Muscle layer of colon (tissue), 2 donors: ENCODE data around the gene ANKHD1.
"Not testable (repeated sequence)": the region's sequence is repeated elsewhere in the genome, so short reads cannot be mapped to it uniquely, and the experiment has no call there.

Source experiments
- H3K27ac ChIP-seq: one replicate; pipeline ENCODE4 v1.7.0; 2013; ENCODE audit warnings: low read depth, mild to moderate bottlenecking, low read length, moderate library complexity
- H3K27me3 ChIP-seq, 2 donors: one replicate each; pipeline ENCODE4 v1.7.0; 2013; ENCODE audit warnings: low read length in 2 of 2, mild to moderate bottlenecking in 2 of 2; ENCODE audit not compliant: insufficient read depth in 2 of 2, control insufficient read depth in 1 of 2
- H3K36me3 ChIP-seq: one replicate; pipeline ENCODE4 v1.7.0; 2013; ENCODE audit warnings: mild to moderate bottlenecking, low read length; ENCODE audit not compliant: insufficient read depth
- H3K4me1 ChIP-seq: one replicate; pipeline ENCODE4 v1.7.0; 2013; ENCODE audit warnings: mild to moderate bottlenecking, low read length; ENCODE audit not compliant: insufficient read depth
- H3K4me3 ChIP-seq, 2 donors: one replicate each; pipeline ENCODE4 v1.7.0; 2013; ENCODE audit warnings: low read length in 2 of 2, low read depth in 1 of 2, mild to moderate bottlenecking in 1 of 2, moderate library complexity in 1 of 2
- H3K9ac ChIP-seq: one replicate; pipeline ENCODE4 v1.7.0; 2013; ENCODE audit warnings: low read length
- H3K9me3 ChIP-seq: one replicate; pipeline ENCODE4 v1.7.0; 2013; ENCODE audit warnings: mild to moderate bottlenecking, low read length
- donor health status: abdominal sarcoma.
- donor health status: Adenocarcinoma of cecum.

The ANKHD1 gene

GRCh38 chr5:140413230-140413629 lies 11.6 kb downstream of the ANKHD1 start:
- H3K27me3 ChIP-seq, result no peaks in the 10 kb centered on the region
- H3K4me3 ChIP-seq, result no peak overlapping the region
- H3K36me3 ChIP-seq, result no peaks in the 10 kb centered on the region
- H3K4me1 ChIP-seq, result peaks cover 4% of the 10 kb centered on the region
- no peaks in the 10 kb centered on the region for H3K9me3 ChIP-seq
- H3K27ac ChIP-seq, result no peak overlapping the region
- no peak overlapping the region for H3K9ac ChIP-seq

- H3K27me3 ChIP-seq, result no peaks in the 10 kb centered on the region
- no peak overlapping the region for H3K27ac ChIP-seq
- peaks cover 8% of the 10 kb centered on the region for H3K4me1 ChIP-seq
- H3K9me3 ChIP-seq, result no peaks in the 10 kb centered on the region
- H3K9ac ChIP-seq, result no peak overlapping the region
- H3K36me3 ChIP-seq, result no peaks in the 10 kb centered on the region
- H3K4me3 ChIP-seq, result no peak overlapping the region
These were observed 15.6 kb downstream of the ANKHD1 start for GRCh38 chr5:140417235-140417634.

- Histone ChIP-seq H3K9ac (no peak overlapping the region), H3K9me3 (no peaks in the 10 kb centered on the region), H3K27ac (no peak overlapping the region), H3K4me3 (no peak overlapping the region), H3K36me3 (no peaks in the 10 kb centered on the region), H3K27me3 (no peaks in the 10 kb centered on the region), H3K4me1 (peaks cover 16% of the 10 kb centered on the region)
These were observed 17.4 kb downstream of the ANKHD1 start for GRCh38 chr5:140418862-140419520.

- H3K27me3 ChIP-seq, result no peaks in the 10 kb centered on the region
- H3K9ac ChIP-seq, result no peak overlapping the region
- H3K4me3 ChIP-seq, result no peak overlapping the region
- no peaks in the 10 kb centered on the region for H3K36me3 ChIP-seq
- H3K9me3 ChIP-seq, result no peaks in the 10 kb centered on the region
- peaks cover 16% of the 10 kb centered on the region for H3K4me1 ChIP-seq
- H3K27ac ChIP-seq, result no peak overlapping the region
These were observed 18.6 kb downstream of the ANKHD1 start for GRCh38 chr5:140420226-140420570.

GRCh38 chr5:140420665-140421361 lies 19.2 kb downstream of the ANKHD1 start:
- no peak overlapping the region for H3K4me3 ChIP-seq
- H3K27ac ChIP-seq, result no peak overlapping the region
- peaks cover 16% of the 10 kb centered on the region for H3K4me1 ChIP-seq
- no peaks in the 10 kb centered on the region for H3K27me3 ChIP-seq
- no peaks in the 10 kb centered on the region for H3K9me3 ChIP-seq
- no peaks in the 10 kb centered on the region for H3K36me3 ChIP-seq
- no peak overlapping the region for H3K9ac ChIP-seq

GRCh38 chr5:140421375-140421774 lies 19.7 kb downstream of the ANKHD1 start:
- H3K9me3 ChIP-seq, H3K27me3 ChIP-seq, H3K27ac ChIP-seq, H3K9ac ChIP-seq, H3K36me3 ChIP-seq, H3K4me3 ChIP-seq: not testable (repeated sequence)
- H3K4me1 ChIP-seq, result peaks cover 16% of the 10 kb centered on the region

- peaks cover 16% of the 10 kb centered on the region for H3K4me1 ChIP-seq
- H3K27ac ChIP-seq, result no peak overlapping the region
- H3K27me3 ChIP-seq, result no peaks in the 10 kb centered on the region
- no peak overlapping the region for H3K9ac ChIP-seq
- no peaks in the 10 kb centered on the region for H3K9me3 ChIP-seq
- no peak overlapping the region for H3K4me3 ChIP-seq
- H3K36me3 ChIP-seq, result no peaks in the 10 kb centered on the region
These were observed 22.0 kb downstream of the ANKHD1 start for GRCh38 chr5:140423609-140424008.

- H3K27me3 ChIP-seq, result no peaks in the 10 kb centered on the region
- H3K4me1 ChIP-seq, result peaks cover 16% of the 10 kb centered on the region
- H3K27ac ChIP-seq, result no peak overlapping the region
- no peak overlapping the region for H3K4me3 ChIP-seq
- no peaks in the 10 kb centered on the region for H3K36me3 ChIP-seq
- H3K9me3 ChIP-seq, result no peaks in the 10 kb centered on the region
- H3K9ac ChIP-seq, result no peak overlapping the region
These were observed 22.5 kb downstream of the ANKHD1 start for GRCh38 chr5:140424135-140424534.

GRCh38 chr5:140427726-140428125 lies 26.1 kb downstream of the ANKHD1 start:
- H3K9me3 ChIP-seq, H3K4me1 ChIP-seq, H3K9ac ChIP-seq, H3K36me3 ChIP-seq, H3K27me3 ChIP-seq, H3K27ac ChIP-seq, H3K4me3 ChIP-seq: not testable (repeated sequence)

GRCh38 chr5:140429724-140430123 lies 28.1 kb downstream of the ANKHD1 start:
- Histone ChIP-seq H3K27me3 (no peaks in the 10 kb centered on the region), H3K9me3 (no peaks in the 10 kb centered on the region), H3K4me1 (no peaks in the 10 kb centered on the region), H3K4me3 (no peak overlapping the region), H3K36me3 (no peaks in the 10 kb centered on the region), H3K9ac (no peak overlapping the region), H3K27ac (no peak overlapping the region)

- no peaks in the 10 kb centered on the region for H3K36me3 ChIP-seq
- no peaks in the 10 kb centered on the region for H3K9me3 ChIP-seq
- no peaks in the 10 kb centered on the region for H3K27me3 ChIP-seq
- H3K4me3 ChIP-seq, result no peak overlapping the region
- no peak overlapping the region for H3K9ac ChIP-seq
- H3K4me1 ChIP-seq, result no peaks in the 10 kb centered on the region
- no peak overlapping the region for H3K27ac ChIP-seq
These were observed 30.6 kb downstream of the ANKHD1 start for GRCh38 chr5:140432212-140432611.

- Histone ChIP-seq H3K9ac (no peak overlapping the region), H3K27me3 (no peaks in the 10 kb centered on the region), H3K4me3 (no peak overlapping the region), H3K36me3 (no peaks in the 10 kb centered on the region), H3K4me1 (no peaks in the 10 kb centered on the region), H3K27ac (no peak overlapping the region), H3K9me3 (no peaks in the 10 kb centered on the region)
These were observed 31.3 kb downstream of the ANKHD1 start for GRCh38 chr5:140432916-140433315.
